Keratinocyte (primary cell): ENCODE measurements around the gene EPHA3. TPM values are rescaled to one million over a fixed set of nuclear protein-coding genes. Genes with fewer than 3 reads are reported as not detected.

ENCODE experiments used
- DNase-seq: peaks from one replicate; pipeline ENCODE4 v3.0.0-alpha.2; 2011; ENCODE audit warnings: low read depth, missing footprints, low spot score
- FAIRE-seq: peaks from 2 replicates; lab custom pipeline; 2011; peaks lifted over from hg19 to GRCh38; lab: Jason Lieb, UNC
- H2AFZ ChIP-seq: 2 replicates; pipeline ENCODE4 v1.6.0; 2012; ENCODE audit warnings: low read length, control low read depth, inconsistent platforms; ENCODE audit not compliant: control insufficient read depth
- H3K27ac ChIP-seq: 2 replicates; pipeline ENCODE4 v1.5.1; 2011; ENCODE audit warnings: low read length; ENCODE audit not compliant: control insufficient read depth, insufficient read depth
- H3K27me3 ChIP-seq: 3 replicates; pipeline ENCODE4 v1.6.0; 2011; ENCODE audit warnings: low read length; ENCODE audit not compliant: control insufficient read depth, insufficient read depth; ENCODE audit errors: extremely low read depth
- H3K36me3 ChIP-seq, 2 experiments: 2 replicates in 1 of 2; 3 replicates in 1 of 2; pipeline ENCODE4 v1.5.1; 2011; ENCODE audit warnings: low read length in 2 of 2, mild to moderate bottlenecking in 1 of 2; ENCODE audit not compliant: control insufficient read depth in 2 of 2, insufficient read depth in 2 of 2; ENCODE audit errors: extremely low read depth in 1 of 2
- H3K4me1 ChIP-seq: 3 replicates; pipeline ENCODE4 v1.5.1; 2011; ENCODE audit warnings: low read length; ENCODE audit not compliant: control insufficient read depth, insufficient read depth; ENCODE audit errors: extremely low read depth
- H3K4me2 ChIP-seq: 3 replicates; pipeline ENCODE4 v1.6.0; 2011; ENCODE audit warnings: low read depth, low read length; ENCODE audit not compliant: control insufficient read depth, insufficient read depth; ENCODE audit errors: extremely low read depth
- H3K4me3 ChIP-seq, 3 experiments: fragments of 200-600 bp in 1 of 3; sonication (generic) in 1 of 3; 2 replicates in 2 of 3; 3 replicates in 1 of 3; pipeline ENCODE4 v1.5.1; 2011 to 2016; ENCODE audit warnings: low read length in 3 of 3, mild to moderate bottlenecking in 3 of 3, control low read depth in 2 of 3, inconsistent platforms in 1 of 3, low read depth in 1 of 3, mixed read lengths in 1 of 3, mixed run types in 1 of 3, moderate library complexity in 1 of 3; ENCODE audit not compliant: control insufficient read depth in 2 of 3, insufficient read depth in 2 of 3; ENCODE audit errors: extremely low read depth in 1 of 3
- H3K79me2 ChIP-seq: 2 replicates; pipeline ENCODE4 v1.6.0; 2012; ENCODE audit warnings: low read length; ENCODE audit not compliant: control insufficient read depth, insufficient read depth
- H3K9ac ChIP-seq: 3 replicates; pipeline ENCODE4 v1.6.0; 2011; ENCODE audit warnings: low read length; ENCODE audit not compliant: control insufficient read depth, insufficient read depth; ENCODE audit errors: extremely low read depth
- H3K9me1 ChIP-seq: 3 replicates; pipeline ENCODE4 v1.6.0; 2011; ENCODE audit warnings: low read length; ENCODE audit not compliant: control insufficient read depth, insufficient read depth; ENCODE audit errors: extremely low read depth
- H3K9me3 ChIP-seq: 2 replicates; pipeline ENCODE4 v1.5.1; 2012; ENCODE audit warnings: low read depth, low read length; ENCODE audit not compliant: control insufficient read depth
- H4K20me1 ChIP-seq: 3 replicates; pipeline ENCODE4 v1.6.0; 2011; ENCODE audit warnings: low read length; ENCODE audit not compliant: control insufficient read depth, insufficient read depth; ENCODE audit errors: extremely low read depth
- CTCF ChIP-seq, 3 experiments: IDR thresholded peaks in 1 of 3; conservative IDR thresholded peaks in 1 of 3; optimal IDR thresholded peaks in 1 of 3; 2 replicates in 2 of 3; 3 replicates in 1 of 3; pipeline versions ENCODE3 to v1.5.1; 2011; ENCODE audit warnings: low read length in 3 of 3, mild to moderate bottlenecking in 3 of 3, moderate library complexity in 2 of 3, control low read depth in 1 of 3, inconsistent platforms in 1 of 3; ENCODE audit not compliant: insufficient read depth in 2 of 3; ENCODE audit errors: extremely low read depth in 1 of 3
- EZH2 ChIP-seq: IDR thresholded peaks from one replicate; pipeline ENCODE4 v1.6.1; 2012; ENCODE audit warnings: inconsistent platforms, mild to moderate bottlenecking, low read length, moderate library complexity
- dilution Hi-C: fragments of 300-500 bp; cut with MboI; formaldehyde crosslinking; loops from one replicate; pipeline ENCODE4 v1.7.0; 2020; ENCODE audit warnings: low sequenced_read_pairs; ENCODE audit not compliant: extremely low pct_ligation_motif_present
- polyA plus RNA-seq, 5 experiments: library from polyadenylated mRNA; depleted of rRNA in 3 of 5; stranded (reverse) in 3 of 5; stranded (forward) in 1 of 5; unstranded in 1 of 5; fragments of >200 nt; gene quantifications; 1 replicate in 1 of 5; 2 replicates in 3 of 5; 3 replicates in 1 of 5; pipeline versions ENCODE4 v1.2.1 to v1.2.3, GENCODE V29; 2011 to 2012; ENCODE audit warnings: missing spikeins in 2 of 5, low read depth in 1 of 5, low replicate concordance in 1 of 5

EPHA3 gene
- polyA plus RNA-seq, 1 donor (not counting 4 experiments of a cell fraction or from before 2014, with no cell fraction given), result 0.13 TPM

- no peak overlapping the region for H3K4me3 ChIP-seq
- dilution Hi-C loops, result no loop called here
- no peaks in the 10 kb centered on the region for H3K9me3 ChIP-seq
- no peaks in the 10 kb centered on the region for H3K36me3 ChIP-seq
- no peak for DNase-seq
- no peaks in the 10 kb centered on the region for H4K20me1 ChIP-seq
- no peaks in the 10 kb centered on the region for H3K4me1 ChIP-seq
- H3K27ac ChIP-seq, result no peak overlapping the region
- FAIRE-seq, result no peak
- no peak overlapping the region for H3K4me2 ChIP-seq
- TF ChIP-seq EZH2 (no peak), CTCF (optimal IDR thresholded peaks at IDR 0.05 in 1 of 3, IDR thresholded peaks at IDR 0.05 in 1 of 3, conservative IDR thresholded peaks at IDR 0.05 in 1 of 3; ENCODE audit: extremely low read depth in 1 of 3, insufficient read depth in 2 of 3, low read length in 3 of 3) (no peak)
- H2AFZ ChIP-seq, result no peak overlapping the region
- H3K79me2 ChIP-seq, result no peaks in the 10 kb centered on the region
- no peaks in the 10 kb centered on the region for H3K27me3 ChIP-seq
- H3K9ac ChIP-seq, result no peak overlapping the region
- no peaks in the 10 kb centered on the region for H3K9me1 ChIP-seq
These were observed 225.0 kb downstream of the EPHA3 start for GRCh38 chr3:89332386-89332785.

GRCh38 chr3:89332793-89333192 is 225.4 kb downstream of the EPHA3 start:
- dilution Hi-C loops, result no loop called here
- Histone ChIP-seq H2AFZ (no peak overlapping the region), H3K27me3 (no peaks in the 10 kb centered on the region), H3K79me2 (no peaks in the 10 kb centered on the region), H3K27ac (no peak overlapping the region), H3K9me3 (no peaks in the 10 kb centered on the region), H3K4me3 (no peak overlapping the region), H4K20me1 (no peaks in the 10 kb centered on the region), H3K4me1 (no peaks in the 10 kb centered on the region), H3K4me2 (no peak overlapping the region), H3K9me1 (no peaks in the 10 kb centered on the region), H3K9ac (no peak overlapping the region), H3K36me3 (no peaks in the 10 kb centered on the region)
- FAIRE-seq (no peak), DNase-seq (no peak)
- TF ChIP-seq CTCF (optimal IDR thresholded peaks at IDR 0.05 in 1 of 3, IDR thresholded peaks at IDR 0.05 in 1 of 3, conservative IDR thresholded peaks at IDR 0.05 in 1 of 3; ENCODE audit: extremely low read depth in 1 of 3, insufficient read depth in 2 of 3, low read length in 3 of 3) (no peak), EZH2 (no peak)
